K562 (cell line): ENCODE results near the gene BIVM. TPM values are rescaled to one million over a fixed set of nuclear protein-coding genes. Genes with fewer than 3 reads are reported as not detected.

ENCODE experiments used
- ATAC-seq: fragments of 200-7000 bp; cut with Tn5 transposase; 3 replicates; pipeline ENCODE4 v1.9.1; 2020; ENCODE audit warnings: moderate library complexity
- BruUV-seq: library from RNA; stranded (reverse); fragments of 400-500 nt; replicated peaks from 2 replicates; lab custom pipeline; 2021; lab: Mats Ljungman, UMichigan
- CTCF ChIA-PET: fragments of 300-600 bp; formaldehyde crosslinking; extraction: SDS; loops from one replicate; lab custom pipeline; 2021; ENCODE audit warnings: low intra/inter-chr PET ratio; lab: Yijun Ruan, JAX
- POLR2A ChIA-PET: fragments of 300-600, 350-650 bp; sonication (Branson Sonifier 250); formaldehyde crosslinking; extraction: SDS; loops from one replicate; lab custom pipeline; 2021; ENCODE audit warnings: antibody characterized with exemption, inconsistent platforms; lab: Yijun Ruan, JAX
- DNase-seq, 4 experiments: peaks; one replicate each; pipeline versions ENCODE4 v3.0.0 to v3.0.0-alpha.2; 2011 to 2018; ENCODE audit warnings: low spot score in 3 of 4, mixed read lengths in 3 of 4; ENCODE audit errors: extremely low read depth in 1 of 4
- FAIRE-seq: peaks from 2 replicates; lab custom pipeline; 2011; peaks lifted over from hg19 to GRCh38; lab: Jason Lieb, UNC
- H2AFZ ChIP-seq: 2 replicates; pipeline ENCODE4 v1.6.0; 2011; ENCODE audit warnings: low read depth, low read length, control low read depth, inconsistent platforms
- H3K27ac ChIP-seq: fragments of 200-600 bp; 3 replicates; pipeline ENCODE4 v1.8.0; 2011; ENCODE audit warnings: low read depth, mild to moderate bottlenecking, control low read depth, inconsistent platforms, low read length, moderate library complexity, mixed read lengths; ENCODE audit errors: extremely low read depth
- H3K27me3 ChIP-seq, 2 experiments: fragments of 300-600 bp in 1 of 2; 2 replicates in 1 of 2; 3 replicates in 1 of 2; pipeline versions ENCODE4 v1.6.0 to v1.8.0; 2011; ENCODE audit warnings: inconsistent platforms in 2 of 2, low read length in 2 of 2, mild to moderate bottlenecking in 1 of 2, mixed read lengths in 1 of 2, moderate library complexity in 1 of 2; ENCODE audit not compliant: control insufficient read depth in 2 of 2, insufficient read depth in 2 of 2
- H3K36me3 ChIP-seq: fragments of 300-600 bp; 3 replicates; pipeline ENCODE4 v1.8.0; 2011; ENCODE audit warnings: mild to moderate bottlenecking, low read length, inconsistent platforms; ENCODE audit not compliant: control insufficient read depth, insufficient read depth
- H3K4me1 ChIP-seq, 2 experiments: fragments of 200-600 bp in 1 of 2; replicated peaks in 1 of 2; 2 replicates in 1 of 2; 3 replicates in 1 of 2; pipeline versions ENCODE4 v1.5.1 to v1.8.0; 2011; ENCODE audit warnings: inconsistent platforms in 2 of 2, low read length in 2 of 2, mild to moderate bottlenecking in 1 of 2, mixed read lengths in 1 of 2, moderate library complexity in 1 of 2; ENCODE audit not compliant: control insufficient read depth in 2 of 2, insufficient read depth in 2 of 2
- H3K4me2 ChIP-seq: 2 replicates; pipeline ENCODE4 v1.6.1; 2011; ENCODE audit warnings: low read length, control low read depth, inconsistent platforms, mixed read lengths; ENCODE audit not compliant: insufficient read depth
- H3K4me3 ChIP-seq: fragments of 200-600 bp; sonication (generic), shearing (Covaris generic); 2 replicates; pipeline ENCODE4 v1.5.1; 2016; ENCODE audit warnings: control low read depth, inconsistent platforms
- H3K79me2 ChIP-seq: fragments of 200-600 bp; 3 replicates; pipeline ENCODE4 v1.8.0; 2011; ENCODE audit warnings: low read length, inconsistent platforms; ENCODE audit not compliant: control insufficient read depth, insufficient read depth
- H3K9ac ChIP-seq, 2 experiments: 2 replicates each; pipeline versions ENCODE4 v1.6.0 to v1.6.1; 2011; ENCODE audit warnings: low read depth in 2 of 2, low read length in 2 of 2, control low read depth in 1 of 2, inconsistent platforms in 1 of 2, mild to moderate bottlenecking in 1 of 2, mixed read lengths in 1 of 2; ENCODE audit not compliant: insufficient read depth in 1 of 2
- H3K9me1 ChIP-seq: one replicate; pipeline ENCODE4 v1.6.0; 2011; ENCODE audit warnings: inconsistent platforms, mild to moderate bottlenecking, low read length, moderate library complexity; ENCODE audit not compliant: control insufficient read depth, insufficient read depth
- H3K9me3 ChIP-seq: replicated peaks from 2 replicates; pipeline ENCODE4 v1.5.1; 2011; ENCODE audit warnings: low read depth, low read length, inconsistent platforms; ENCODE audit not compliant: control insufficient read depth, insufficient read depth
- H4K20me1 ChIP-seq: replicated peaks from 2 replicates; pipeline ENCODE4 v1.6.1; 2011; ENCODE audit warnings: low read length, inconsistent platforms, mixed read lengths; ENCODE audit not compliant: control insufficient read depth, insufficient read depth
- CREM ChIP-seq: IDR thresholded peaks from 2 replicates; pipeline ENCODE4 v1.6.1; 2014; ENCODE audit warnings: antibody characterized with exemption, low read depth
- HES1 ChIP-seq: fragments of 450-650 bp; IDR thresholded peaks from 2 replicates; pipeline ENCODE4 v1.6.1; 2016; ENCODE audit warnings: low read depth, mild to moderate bottlenecking, moderate library complexity
- PHB ChIP-seq: fragments of 250-450 bp; sonication (Bioruptor Pico); IDR thresholded peaks from 2 replicates; pipeline ENCODE4 v1.5.0; 2021
- SMARCE1 ChIP-seq: fragments of 450-650 bp; IDR thresholded peaks from 2 replicates; pipeline ENCODE4 v1.7.1; 2016; ENCODE audit warnings: mild to moderate bottlenecking
- ZBTB1 ChIP-seq: sonication (generic); formaldehyde crosslinking; IDR thresholded peaks from 2 replicates; pipeline ENCODE4 v1.8.1; 2023; ENCODE audit warnings: missing genetic modification reagents, low read depth, mild to moderate bottlenecking, borderline replicate concordance
- ZNF232 ChIP-seq: sonication (generic); formaldehyde crosslinking; IDR thresholded peaks from 2 replicates; pipeline ENCODE4 v1.8.0; 2022; ENCODE audit warnings: mild to moderate bottlenecking, missing genetic modification reagents
- WGBS: fragments of 100-300 bp; shearing (Covaris generic); methylation state at CpG from one replicate; pipeline ENCODE4 v1.1.6; 2016; ENCODE audit warnings: low coverage, mixed read lengths; ENCODE audit not compliant: insufficient coverage; ENCODE audit errors: missing lambda C conversion rate; 5-methylcytosine and 5-hydroxymethylcytosine counted together
- in situ Hi-C: fragments of 300-500 bp; cut with MboI; formaldehyde crosslinking; loops from 4 replicates; pipeline ENCODE4 v1.15.0; 2018; ENCODE audit warnings: inconsistent platforms, mixed read lengths
- intact Hi-C: fragments of 100-400 bp; cut with micrococcal nuclease; formaldehyde crosslinking; loops from 2 replicates; pipeline ENCODE4 v1.14.2; 2022
- polyA plus RNA-seq, 8 experiments: library from polyadenylated mRNA; depleted of rRNA in 4 of 8; stranded (reverse) in 5 of 8; unstranded in 3 of 8; fragments of >200 nt; fragmentation: Nextera tagmentation in 2 of 8; fragmentation: Illumina TruSeq in 1 of 8; extraction: Ambion mirVana in 2 of 8; extraction: Trizol in 1 of 8; gene quantifications; 2 replicates each; pipeline versions ENCODE4 v1.2.1 to v1.2.3, GENCODE V29; 2011 to 2014; ENCODE audit warnings: inconsistent platforms in 1 of 8, missing spikeins in 1 of 8
- total RNA-seq, 7 experiments: library from RNA; depleted of rRNA in 6 of 7; stranded (reverse); fragments of >200 nt in 6 of 7; fragmentation: Illumina TruSeq in 2 of 7; extraction: Trizol in 2 of 7; gene quantifications; 2 replicates each; pipeline versions ENCODE4 v1.2.1 to v1.2.3, GENCODE V29; 2011 to 2021; ENCODE audit warnings: low replicate concordance in 1 of 7

Gene BIVM
- total and polyA plus RNA-seq, 9 of the 15 experiments (the other 6 are each of a cell fraction or from before 2014, with no cell fraction given): 3.6 to 23.1 (median 16.8) TPM

- DNase-seq: no peak
- Histone ChIP-seq H3K4me3 (no peak overlapping the region), H3K9me3 (no peaks in the 10 kb centered on the region), H2AFZ (no peak overlapping the region), H4K20me1 (no peaks in the 10 kb centered on the region), H3K79me2 (peaks cover 8% of the 10 kb centered on the region), H3K4me1 (peaks cover 10 to 18% of the 10 kb centered on the region in 2 experiments; a peak in 3 of 5 replicates), H3K4me2 (no peak overlapping the region), H3K9me1 (no peaks in the 10 kb centered on the region), H3K27ac (no peak overlapping the region), H3K36me3 (no peaks in the 10 kb centered on the region), H3K27me3 (no peaks in the 10 kb centered on the region), H3K9ac (no peak overlapping the region)
- in situ Hi-C loops (no loop called here), intact Hi-C loops (loop anchor here (10.0 kb wide), 1 partner anchor 113 kb away; no protein-coding TSS in a partner anchor)
- WGBS: 58% methylated on average over 3 of the region's 3 CpGs
- TF ChIP-seq ZNF232 (CRISPR knock-in tag) (no peak), HES1 (no peak), ZBTB1 (CRISPR knock-in tag) (no peak), CREM (no peak), SMARCE1 (no peak), PHB (CRISPR knock-in tag) (no peak)
- ChIA-PET POLR2A (no interaction called here), CTCF (no interaction called here)
- no peak for ATAC-seq
- no TSS peak for BruUV-seq
- no peak for FAIRE-seq
Measured at GRCh38 chr13:102777736-102778135, 21.2 kb upstream of the BIVM start.
